Bone marrow (tissue), 2 donors: ENCODE measurements around the gene DAPK1.

Experiments used
- DNase-seq, 2 donors: peaks; one replicate each; lab custom pipeline; 2025; lab: John Stamatoyannopoulos, UW

The DAPK1 gene

GRCh38 chr9:87497604-87498045 is at the start of gene DAPK1:
TSS of gene DAPK1 (plus strand) at chr9:87497867. CDS start at chr9:87499078, 1,211 bp downstream.
- peak; percentile 53 to 62 for DNase-seq

GRCh38 chr9:87451149-87451548 is 46.5 kb upstream of the DAPK1 start:
- DNase-seq: no peak

- DNase-seq: no peak
Measured at GRCh38 chr9:87455407-87455806, 42.3 kb upstream of the DAPK1 start.

GRCh38 chr9:87461256-87461655 is 36.4 kb upstream of the DAPK1 start:
- no peak for DNase-seq

GRCh38 chr9:87464110-87464991 is 33.3 kb upstream of the DAPK1 start:
- DNase-seq: no peak

GRCh38 chr9:87464992-87465378 is 32.7 kb upstream of the DAPK1 start:
- no peak for DNase-seq

- no peak for DNase-seq
Measured at GRCh38 chr9:87465816-87466215, 31.9 kb upstream of the DAPK1 start.

- no peak for DNase-seq
Measured at GRCh38 chr9:87467187-87467586, 30.5 kb upstream of the DAPK1 start.

GRCh38 chr9:87469793-87470465 is 27.7 kb upstream of the DAPK1 start:
- DNase-seq: no peak

- no peak for DNase-seq
Measured at GRCh38 chr9:87471746-87472145, 25.9 kb upstream of the DAPK1 start.

- DNase-seq: no peak
Measured at GRCh38 chr9:87475463-87475862, 22.2 kb upstream of the DAPK1 start.

- no peak for DNase-seq
Measured at GRCh38 chr9:87478226-87478992, 19.3 kb upstream of the DAPK1 start.

- DNase-seq: peak; percentile 26 to 94
Measured at GRCh38 chr9:87479801-87480201, 17.9 kb upstream of the DAPK1 start.

GRCh38 chr9:87481890-87482855 is 15.5 kb upstream of the DAPK1 start:
- no peak for DNase-seq

- no peak for DNase-seq
Measured at GRCh38 chr9:87490225-87490624, 7.4 kb upstream of the DAPK1 start.

GRCh38 chr9:87490907-87491306 is 6.8 kb upstream of the DAPK1 start:
- no peak for DNase-seq

GRCh38 chr9:87491523-87491922 is 6.1 kb upstream of the DAPK1 start:
- DNase-seq: no peak

- no peak for DNase-seq
Measured at GRCh38 chr9:87492642-87493041, 5.0 kb upstream of the DAPK1 start.

GRCh38 chr9:87494970-87495471 is 2.6 kb upstream of the DAPK1 start:
- DNase-seq: peak in 1 of 2 donors; percentile 82

GRCh38 chr9:87497080-87497603 is 525 bp upstream of the DAPK1 start:
- no peak for DNase-seq
